GM19455 (cell line): Measurements from ENCODE around the gene C7orf25.
"Not testable (repeated sequence)": the region's sequence is repeated elsewhere in the genome, so short reads cannot be mapped to it uniquely, and the experiment has no call there.

Experiments
- ATAC-seq: cut with Tn5 transposase; IDR thresholded peaks from one replicate; pipeline ENCODE4 v1.9.1; 2021; ENCODE audit not compliant: unreplicated experiment

C7orf25 gene

DNA sequence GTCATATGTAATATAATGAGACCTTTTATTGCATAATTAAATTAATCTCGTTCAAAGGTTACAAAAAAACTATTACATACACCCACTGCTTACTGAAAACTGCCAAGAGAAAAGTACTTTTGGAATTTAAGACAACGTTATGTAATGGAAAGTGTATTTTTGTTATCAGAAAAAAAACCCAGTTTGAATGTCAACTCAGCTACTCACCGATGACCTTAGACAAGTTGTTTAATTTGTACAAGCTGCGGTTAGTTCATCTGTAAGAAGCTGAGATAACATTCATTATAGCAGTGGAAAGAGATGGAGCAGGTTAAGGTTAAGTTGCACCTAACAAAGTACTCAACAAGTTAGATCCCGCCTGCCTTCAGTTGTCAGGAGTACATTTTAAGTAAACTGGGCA lies 19.0 kb upstream of the C7orf25 start:
- no peak for ATAC-seq

DNA sequence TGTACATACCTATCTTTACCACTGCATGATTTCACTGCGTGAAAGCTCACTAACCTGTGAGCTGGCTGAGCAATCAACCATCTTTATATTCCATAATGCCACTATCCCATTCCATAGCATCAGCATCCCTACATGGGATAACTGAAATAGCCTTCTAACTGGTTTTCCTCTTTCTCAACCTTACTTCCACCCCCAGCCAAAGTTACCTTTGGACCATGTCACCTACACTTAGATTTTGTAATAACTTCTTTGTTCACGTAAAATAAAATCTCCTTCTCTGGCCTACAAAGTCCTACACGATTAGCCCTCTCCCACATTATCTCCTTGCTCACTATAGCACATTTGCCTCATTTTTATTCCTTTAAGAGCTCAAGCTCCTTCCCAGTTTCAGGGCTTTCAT lies 17.6 kb upstream of the C7orf25 start:
- ATAC-seq, result no peak

DNA sequence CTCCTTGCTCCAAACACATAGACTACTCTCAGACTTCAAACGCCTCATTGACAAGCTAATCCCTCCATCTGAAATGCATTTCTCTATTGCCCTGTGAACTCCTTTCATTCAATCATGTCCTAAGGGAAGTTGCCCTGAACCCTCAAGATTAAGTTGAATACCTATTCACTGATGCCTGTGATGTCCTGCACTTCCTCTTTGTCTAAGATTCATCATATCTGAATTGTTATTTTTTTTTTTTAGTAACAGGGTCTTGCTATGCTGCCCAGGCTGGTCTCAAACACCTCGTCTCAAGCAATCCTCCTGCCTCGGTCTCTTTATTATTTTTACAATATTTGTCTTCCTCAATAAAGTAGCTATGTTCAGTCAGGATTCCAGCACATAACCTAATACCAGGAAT lies 16.9 kb upstream of the C7orf25 start:
- ATAC-seq, result no peak

DNA sequence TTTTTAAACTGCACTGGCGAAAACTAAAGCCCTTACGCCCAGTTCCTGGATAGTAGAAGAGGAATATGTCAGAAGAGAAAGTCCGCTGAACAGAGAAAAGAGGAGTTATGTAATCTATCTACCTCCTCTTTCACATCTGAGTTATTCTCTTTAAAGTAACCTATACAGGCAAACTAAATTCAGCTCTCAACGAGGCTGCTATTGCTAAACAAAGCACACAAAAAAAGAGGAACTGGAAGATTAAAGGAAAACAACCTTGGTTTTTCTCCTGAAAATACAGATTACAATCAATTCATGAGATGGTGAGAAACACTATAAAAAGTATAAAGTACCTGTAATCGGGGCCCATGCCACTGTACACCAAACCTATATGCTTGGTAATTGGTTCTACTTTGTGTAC lies 14.3 kb upstream of the C7orf25 start:
- no peak for ATAC-seq

DNA sequence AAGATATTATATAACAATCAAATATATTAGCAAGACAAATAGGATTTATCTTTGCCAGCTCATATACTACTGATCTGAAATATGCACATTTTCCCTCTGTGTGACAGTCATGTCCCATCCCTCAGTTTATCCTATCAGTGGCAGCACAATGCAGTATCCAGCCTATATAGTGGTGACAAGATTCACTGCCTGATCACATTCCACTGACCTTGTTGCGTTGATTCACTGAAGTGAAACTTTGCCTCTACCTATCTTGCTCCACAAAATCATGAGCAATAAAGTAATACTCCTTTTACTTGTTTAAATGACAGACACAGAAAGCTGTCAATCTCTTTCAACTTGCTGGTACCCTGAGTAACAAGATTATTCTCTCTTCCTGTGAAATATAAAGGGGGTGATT lies 13.8 kb upstream of the C7orf25 start:
- no peak for ATAC-seq

DNA sequence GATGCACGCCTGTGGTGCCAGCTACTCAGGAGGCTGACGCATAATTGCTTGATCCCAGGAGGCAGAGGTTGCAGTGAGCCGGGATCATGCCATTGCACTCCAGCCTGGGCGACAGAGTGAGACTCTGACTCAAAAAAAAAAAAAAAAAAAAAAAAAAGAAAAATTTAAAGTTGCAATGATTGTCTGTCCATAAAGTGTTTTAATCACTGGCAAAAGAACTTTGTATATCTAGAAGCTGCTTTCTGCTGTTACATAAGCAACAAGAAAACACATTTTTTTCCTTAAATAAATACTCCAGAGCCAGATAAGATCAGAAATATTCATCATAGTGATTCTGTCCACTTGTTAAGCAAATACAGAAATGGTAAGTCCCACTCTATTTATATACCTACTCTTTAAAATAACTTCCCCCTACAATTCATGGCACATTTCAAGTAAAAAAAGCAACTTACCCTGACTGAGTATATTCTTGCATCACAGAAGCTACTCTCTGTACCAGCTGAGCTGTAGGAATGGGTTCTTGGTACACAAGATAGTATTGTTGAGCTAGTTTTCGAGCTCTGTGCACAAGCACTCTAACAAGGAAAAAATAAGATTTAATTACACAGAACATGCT lies 12.5 kb upstream of the C7orf25 start:
- ATAC-seq, result no peak

DNA sequence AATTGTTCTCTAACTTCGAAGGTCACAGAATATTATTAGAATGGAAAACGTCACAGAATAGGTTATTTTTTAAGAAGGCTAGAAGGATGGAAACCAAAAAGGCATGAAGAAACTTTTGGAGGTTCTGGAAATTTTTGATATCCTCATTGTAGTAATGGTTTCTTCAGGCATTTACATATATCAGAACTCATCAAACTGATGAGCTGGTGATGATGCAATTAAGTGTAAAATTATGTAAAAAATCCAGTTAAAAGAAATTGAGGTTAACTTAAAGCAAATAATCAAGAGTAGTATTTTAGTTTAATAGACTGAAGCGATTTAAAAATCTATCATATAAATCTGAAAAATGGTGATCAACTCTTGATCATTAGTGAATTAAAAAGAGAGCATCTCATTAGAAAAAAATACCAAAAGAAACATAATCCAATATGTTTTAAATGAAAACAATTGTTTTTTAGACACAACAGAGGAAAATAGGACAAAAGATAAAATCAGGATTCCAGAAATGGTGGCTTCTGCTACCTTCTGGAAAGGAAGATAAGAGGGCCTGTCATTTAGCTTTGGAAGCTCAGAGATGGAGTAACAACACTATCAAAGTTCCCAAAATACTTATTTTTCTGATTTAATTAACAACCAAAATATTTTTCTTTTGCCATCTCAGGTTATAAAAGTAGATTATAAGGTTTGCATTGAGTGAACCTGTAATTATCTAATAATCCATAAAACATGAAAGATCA lies 10.3 kb upstream of the C7orf25 start:
- no peak for ATAC-seq

DNA sequence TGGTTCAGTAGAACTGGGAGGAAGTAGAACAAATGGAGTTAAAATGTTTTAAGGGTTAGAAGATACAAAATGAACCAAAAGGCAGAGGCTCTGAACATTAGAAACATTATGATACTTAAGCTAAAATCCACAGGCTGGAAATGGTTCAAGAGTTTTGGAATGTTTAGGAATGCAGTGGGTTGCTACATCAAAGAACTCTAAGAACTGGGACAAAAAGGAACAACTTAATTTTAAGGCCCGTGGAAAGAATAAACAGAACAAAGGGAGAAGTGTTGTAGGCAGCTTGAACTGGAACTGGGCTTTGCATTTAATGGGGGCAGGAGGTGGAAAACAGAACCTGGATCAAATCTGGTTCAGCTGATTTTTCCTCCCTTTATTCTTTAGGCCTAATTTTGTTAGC lies 3.5 kb upstream of the C7orf25 start:
- no peak for ATAC-seq

DNA sequence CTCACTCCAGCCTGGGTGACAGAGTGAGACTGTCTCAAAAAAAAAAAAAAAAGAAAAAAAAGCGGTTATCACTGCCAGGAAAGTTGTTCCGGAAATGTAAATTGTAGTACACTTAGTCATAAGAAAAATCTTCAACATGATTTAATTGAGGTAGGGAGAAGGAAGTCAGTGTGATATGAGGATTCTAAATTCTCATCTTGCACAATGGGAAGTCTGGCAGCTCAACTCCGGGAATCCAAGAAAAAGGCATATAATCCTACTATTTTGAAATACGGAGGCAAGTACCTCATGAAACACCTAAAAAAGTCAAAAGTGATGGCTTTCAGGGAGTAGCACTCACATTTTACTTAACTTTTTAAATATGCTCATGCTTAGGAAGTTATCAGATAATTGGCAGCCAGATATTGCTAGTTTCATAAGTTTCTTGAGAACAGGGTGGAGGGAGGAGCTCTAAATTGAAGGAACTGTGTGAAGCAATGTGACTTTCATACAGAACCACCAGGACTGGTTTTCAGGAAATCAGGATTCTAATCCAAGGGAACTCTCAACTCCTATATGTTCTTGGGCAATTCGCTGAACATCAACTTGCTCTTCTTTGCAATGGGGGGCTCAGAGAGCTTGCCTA lies 2.7 kb upstream of the C7orf25 start:
- no peak for ATAC-seq

DNA sequence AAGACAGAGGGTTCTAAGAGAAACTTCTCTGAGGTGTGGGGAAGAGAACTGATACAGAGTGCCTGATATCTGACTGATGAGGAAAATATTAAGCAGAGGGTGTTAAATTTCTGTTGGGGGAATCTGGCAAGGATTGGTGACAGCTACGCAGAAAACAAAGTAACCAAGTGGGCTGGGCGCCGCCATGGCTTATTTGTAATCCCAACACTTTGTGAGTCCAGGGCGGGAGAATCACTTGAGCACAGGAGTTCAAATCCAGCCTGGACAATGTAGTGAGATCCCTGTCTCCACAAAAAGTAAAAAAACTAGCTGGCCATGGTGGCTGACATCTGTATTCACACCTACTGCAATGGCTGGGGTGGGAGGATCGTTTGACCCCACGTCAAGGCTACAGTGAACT lies 2.1 kb upstream of the C7orf25 start:
- no peak for ATAC-seq

DNA sequence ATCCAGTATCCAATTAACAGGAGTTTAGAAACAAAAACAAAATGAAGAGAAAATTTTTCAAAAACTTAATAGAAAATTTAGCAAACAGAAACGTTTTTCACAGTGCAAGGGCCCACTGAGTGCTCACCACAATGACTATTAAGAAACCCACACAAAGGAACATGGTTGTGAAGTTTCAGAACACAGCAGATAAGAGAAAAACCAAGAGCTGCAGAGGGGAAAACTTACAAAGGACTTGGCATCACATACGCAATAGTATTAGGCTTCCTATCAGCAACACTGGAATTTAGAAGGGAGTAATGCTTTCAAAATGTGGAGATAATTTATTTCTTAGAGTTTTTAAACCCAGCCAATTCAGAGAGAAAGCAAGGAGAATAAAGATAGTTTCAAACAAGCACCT lies 1.7 kb upstream of the C7orf25 start:
- ATAC-seq, result no peak

DNA sequence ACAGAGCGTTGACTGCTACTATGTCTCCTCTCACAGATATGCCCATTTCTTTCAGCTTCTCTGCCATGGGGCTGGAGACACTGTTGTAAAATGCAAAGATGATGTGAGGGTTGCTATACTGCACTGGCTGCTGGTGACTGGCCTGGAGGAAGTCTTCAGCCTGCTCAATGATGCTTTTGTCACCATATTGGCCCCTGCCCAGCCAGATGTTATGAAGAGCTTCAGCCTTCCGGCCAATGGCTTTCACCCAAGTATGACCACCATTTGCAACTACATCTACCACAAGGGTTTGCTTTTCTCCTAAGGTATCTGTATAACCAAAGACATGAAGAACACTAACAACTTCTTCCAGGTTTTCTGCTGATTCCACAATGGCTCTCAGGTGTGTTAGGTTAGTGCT lies 1.6 kb downstream of the C7orf25 start:
- ATAC-seq, result no peak

DNA sequence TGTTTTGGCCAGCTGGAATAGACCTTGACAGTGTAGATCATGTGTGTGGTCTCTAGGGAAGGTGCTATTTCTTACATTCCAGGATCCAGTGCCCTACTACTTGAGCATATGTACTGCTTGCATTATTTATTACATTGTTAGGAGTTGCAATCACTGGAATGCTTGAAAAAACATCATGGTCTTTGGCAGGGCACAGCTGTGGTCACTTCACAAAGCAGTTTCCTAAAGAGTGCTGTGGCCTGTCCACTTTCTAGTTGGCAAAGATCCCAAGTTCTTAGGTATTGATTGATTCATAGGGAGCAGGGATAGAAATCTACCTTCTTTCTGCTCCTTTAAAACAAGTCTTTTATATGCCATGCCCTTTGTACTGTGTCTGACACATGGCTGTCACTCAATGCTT lies 4.6 kb downstream of the C7orf25 start:
- ATAC-seq, result no peak

DNA sequence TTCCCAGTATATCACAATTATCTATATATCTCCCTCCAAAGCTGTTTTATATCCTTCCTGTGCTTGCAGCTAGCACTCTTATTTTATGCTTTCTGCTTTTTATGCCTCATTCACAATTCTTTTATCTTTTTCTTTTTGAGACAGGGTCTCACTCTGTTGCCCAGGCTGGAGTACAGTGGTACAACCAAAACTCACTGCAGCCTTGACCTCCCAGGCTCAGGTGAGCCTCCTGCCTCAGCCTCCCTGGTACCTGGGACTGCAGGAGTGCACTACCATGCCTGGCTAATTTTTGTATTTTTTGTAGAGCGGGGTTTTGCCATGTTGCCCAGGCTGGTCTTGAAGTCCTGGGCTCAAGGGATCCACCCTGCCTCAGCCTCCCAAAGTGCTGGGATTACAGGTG lies 5.7 kb downstream of the C7orf25 start:
- ATAC-seq, result no peak

DNA sequence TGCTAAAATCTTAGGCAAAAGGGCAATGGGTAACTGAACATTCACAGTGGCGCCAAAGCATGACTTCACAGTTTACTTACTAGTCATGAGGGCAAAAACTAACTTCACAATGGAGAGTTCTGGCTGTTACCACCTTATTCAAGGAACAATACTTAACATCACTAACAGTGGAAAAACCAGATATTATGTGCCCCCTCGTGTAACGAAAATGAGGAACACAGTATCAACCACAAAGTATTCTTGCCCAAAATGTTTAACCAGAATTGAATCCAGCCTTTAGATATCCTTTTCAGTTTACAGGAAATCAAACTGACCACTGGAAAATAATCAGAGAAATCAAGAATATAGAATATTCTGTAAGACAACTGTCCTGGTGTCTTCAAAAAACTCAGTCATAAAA lies 9.5 kb downstream of the C7orf25 start:
- ATAC-seq, result no peak

DNA sequence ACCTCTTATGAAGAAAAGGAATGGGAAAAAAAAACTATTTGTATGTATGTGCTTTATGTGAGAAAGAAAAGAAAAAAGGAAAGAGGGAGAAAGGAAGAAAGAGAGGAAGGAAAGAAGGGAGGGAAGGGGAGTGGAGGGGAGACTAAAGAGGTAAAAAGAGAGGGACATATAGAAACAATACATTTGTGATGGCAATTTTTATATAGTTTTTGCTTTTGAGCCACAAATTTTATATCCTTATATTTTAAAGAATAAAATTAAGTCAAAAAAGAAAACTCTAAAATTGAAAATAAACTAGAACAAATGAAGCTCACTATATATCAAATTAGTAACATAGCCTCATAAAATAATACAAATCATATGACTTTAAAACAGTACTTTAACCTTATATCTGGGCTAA lies 11.0 kb downstream of the C7orf25 start:
- ATAC-seq, result no peak

DNA sequence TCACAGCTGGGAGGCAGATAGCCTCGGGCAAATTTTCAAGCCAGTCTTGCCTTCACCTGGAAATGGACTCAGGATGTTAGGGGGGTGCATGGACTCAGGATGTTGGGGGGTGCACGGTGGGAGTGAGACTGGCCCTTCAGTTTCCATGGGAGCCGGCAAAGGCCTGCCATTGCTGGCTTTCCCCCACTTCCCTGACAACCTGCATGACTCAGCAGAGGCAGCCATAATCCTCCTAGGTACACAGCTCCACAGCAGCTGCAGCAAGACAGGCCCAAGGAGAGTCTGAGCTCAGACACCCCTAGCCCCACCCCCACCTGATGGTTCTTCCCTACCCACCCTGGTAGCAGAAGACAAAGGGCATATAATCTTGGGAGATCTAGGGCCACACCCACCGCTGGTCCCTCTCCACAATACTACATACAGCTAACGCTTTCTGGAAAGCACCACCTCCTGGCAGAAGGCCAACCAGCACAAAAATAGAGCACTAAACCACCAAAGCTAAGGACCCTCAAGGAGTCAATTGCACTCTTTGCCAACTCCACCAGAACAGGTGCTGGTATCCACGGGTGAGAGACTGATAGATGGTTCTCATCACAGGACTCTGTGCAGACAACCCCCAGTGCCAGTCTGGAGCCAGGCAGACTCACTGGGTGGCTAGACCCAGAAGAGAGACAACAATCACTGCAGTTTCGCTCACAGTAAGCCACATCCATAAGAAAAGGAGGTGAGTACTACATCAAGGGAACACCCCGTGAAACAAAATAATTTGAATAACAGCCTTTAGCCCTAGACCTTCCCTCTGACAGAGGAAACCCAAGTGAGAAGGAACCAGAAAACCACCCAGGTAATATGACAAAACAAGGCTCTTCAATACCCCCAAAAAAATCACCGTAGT lies 18.3 kb downstream of the C7orf25 start:
- ATAC-seq, result no peak

DNA sequence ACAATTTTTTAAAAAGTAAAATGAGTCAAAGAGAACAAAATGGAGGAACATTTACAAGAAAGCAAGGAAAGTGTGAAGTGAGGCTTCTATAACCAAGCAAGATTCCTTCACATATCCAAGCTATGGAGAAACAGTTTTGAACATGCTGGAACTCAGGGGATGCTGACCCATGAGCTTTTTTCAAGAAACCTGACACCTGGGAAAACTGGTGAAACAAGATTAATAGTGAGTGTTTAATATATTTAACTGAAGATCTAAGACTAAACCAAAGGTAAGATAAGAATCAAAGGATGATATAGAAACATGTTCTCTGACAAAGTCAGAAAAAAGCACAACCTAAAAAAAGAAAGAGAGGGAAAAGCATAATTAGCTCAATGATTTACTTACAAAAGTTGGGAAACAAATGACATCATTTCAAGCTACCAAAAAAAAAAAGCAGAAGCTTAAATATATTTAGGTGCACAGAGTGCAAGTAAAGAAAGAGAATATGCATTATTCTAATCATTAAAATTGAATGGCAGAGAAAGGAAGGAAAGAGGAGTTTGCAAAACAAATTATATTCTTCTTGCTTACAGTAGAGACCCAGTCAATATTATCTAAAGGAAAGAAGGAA lies 24.9 kb downstream of the C7orf25 start:
- no peak for ATAC-seq

DNA sequence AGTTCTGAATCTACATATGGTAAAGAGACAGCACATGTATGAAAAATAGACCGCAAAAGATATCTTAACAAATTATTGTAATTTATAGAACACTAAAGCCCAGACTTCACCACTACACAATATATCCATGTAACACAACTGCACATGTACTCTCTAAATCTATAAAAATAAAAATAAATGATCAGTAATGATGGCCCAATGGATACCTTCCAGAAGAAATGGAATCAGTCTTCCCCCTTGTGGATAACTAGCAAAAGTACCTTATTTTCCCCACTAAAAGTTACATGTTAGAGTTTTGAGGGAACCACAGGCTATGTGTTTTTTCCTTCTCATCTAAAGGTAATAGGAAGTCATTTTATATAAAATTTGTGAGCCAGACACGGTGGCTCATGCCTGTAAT lies 25.7 kb downstream of the C7orf25 start:
- ATAC-seq, result no peak

DNA sequence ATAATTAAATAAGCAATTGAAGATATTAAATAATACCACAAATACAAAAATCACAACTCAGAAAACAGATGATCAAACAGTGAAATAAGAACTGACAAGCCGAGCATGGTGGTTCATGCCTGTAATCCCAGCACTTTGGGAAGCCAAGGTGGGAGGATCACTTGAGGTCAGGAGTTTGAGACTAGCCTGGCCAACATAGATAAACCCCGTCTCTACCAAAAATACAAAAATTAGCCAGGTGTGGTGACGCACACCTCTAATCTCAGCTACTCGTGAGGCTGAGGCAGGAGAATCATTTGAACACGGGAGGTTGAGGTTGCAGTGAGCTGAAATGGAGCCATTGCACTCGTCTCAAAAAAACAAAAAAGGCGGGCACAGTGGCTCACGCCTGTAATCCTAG lies 26.7 kb downstream of the C7orf25 start:
- ATAC-seq, result not testable (repeated sequence)

DNA sequence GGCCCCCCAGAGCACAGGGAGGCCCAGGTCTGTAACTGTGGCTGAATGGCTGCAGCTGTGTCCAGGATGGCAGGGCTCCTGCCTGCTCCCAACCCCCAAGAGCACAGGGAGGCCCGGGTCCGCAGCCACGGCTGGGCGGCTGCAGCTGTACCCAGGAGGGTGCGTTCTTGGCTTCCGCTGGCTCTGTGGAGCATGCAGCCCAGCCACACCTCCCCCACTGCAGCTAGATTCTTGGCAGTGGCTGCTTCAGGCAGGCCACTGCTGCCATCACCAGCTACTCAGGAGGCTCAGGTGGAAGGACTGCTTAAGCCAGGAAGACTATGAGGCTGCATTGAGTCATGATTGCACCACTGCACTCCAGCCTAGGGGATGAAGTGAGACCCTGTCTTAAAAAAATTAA lies 27.9 kb downstream of the C7orf25 start:
- no peak for ATAC-seq
